GM06990 (cell line): ENCODE results near the gene IFI35.
"Not testable (repeated sequence)": the region's sequence is repeated elsewhere in the genome, so short reads cannot be mapped to it uniquely, and the experiment has no call there.

ENCODE experiments used
- DNase-seq: peaks from one replicate; pipeline ENCODE4 v3.0.0-alpha.2; 2011; ENCODE audit not compliant: insufficient read length; ENCODE audit errors: extremely low read depth
- H3K27me3 ChIP-seq: replicated peaks from 2 replicates; pipeline ENCODE4 v1.6.0; 2011; ENCODE audit warnings: low read length; ENCODE audit not compliant: control insufficient read depth, insufficient read depth
- H3K36me3 ChIP-seq: 2 replicates; pipeline ENCODE4 v1.5.1; 2011; ENCODE audit warnings: low read length; ENCODE audit not compliant: control insufficient read depth, insufficient read depth
- H3K4me3 ChIP-seq: replicated peaks from 2 replicates; pipeline ENCODE4 v1.5.1; 2011; ENCODE audit warnings: low read depth, mild to moderate bottlenecking, control low read depth, low read length
- TF ChIP-seq, protein P1 (sequence below): IDR thresholded peaks from 2 replicates; pipeline ENCODE4 v1.5.1; 2011; ENCODE audit warnings: low read length, control low read depth, mild to moderate bottlenecking, inconsistent platforms; ENCODE audit not compliant: insufficient read depth, poor library complexity, severe bottlenecking

Gene IFI35

DNA sequence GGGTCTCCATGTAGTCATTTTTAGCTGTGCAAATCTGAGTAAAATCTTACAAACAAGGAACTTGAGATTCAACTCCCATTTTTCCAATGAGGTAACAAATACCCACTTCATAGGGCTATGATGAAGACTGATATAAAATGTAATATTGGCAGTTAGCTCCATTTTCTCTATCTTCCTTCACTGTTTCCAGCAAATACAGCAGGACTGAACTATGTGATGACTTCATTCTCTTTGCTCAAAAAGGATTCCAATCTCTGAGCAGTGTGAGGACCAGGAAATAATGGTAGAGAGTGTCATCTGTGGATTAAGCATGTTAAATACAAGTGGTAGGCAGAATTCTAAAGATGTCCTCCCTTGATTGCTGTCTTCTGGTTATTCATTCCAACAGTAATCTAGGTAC, 36.7 kb downstream of the IFI35 start:
- H3K4me3 ChIP-seq: no peak overlapping the region
- H3K36me3 ChIP-seq: peaks cover 5% of the 10 kb centered on the region
- H3K27me3 ChIP-seq: no peaks in the 10 kb centered on the region
- no peak for DNase-seq
- TF ChIP-seq, protein P1, sequence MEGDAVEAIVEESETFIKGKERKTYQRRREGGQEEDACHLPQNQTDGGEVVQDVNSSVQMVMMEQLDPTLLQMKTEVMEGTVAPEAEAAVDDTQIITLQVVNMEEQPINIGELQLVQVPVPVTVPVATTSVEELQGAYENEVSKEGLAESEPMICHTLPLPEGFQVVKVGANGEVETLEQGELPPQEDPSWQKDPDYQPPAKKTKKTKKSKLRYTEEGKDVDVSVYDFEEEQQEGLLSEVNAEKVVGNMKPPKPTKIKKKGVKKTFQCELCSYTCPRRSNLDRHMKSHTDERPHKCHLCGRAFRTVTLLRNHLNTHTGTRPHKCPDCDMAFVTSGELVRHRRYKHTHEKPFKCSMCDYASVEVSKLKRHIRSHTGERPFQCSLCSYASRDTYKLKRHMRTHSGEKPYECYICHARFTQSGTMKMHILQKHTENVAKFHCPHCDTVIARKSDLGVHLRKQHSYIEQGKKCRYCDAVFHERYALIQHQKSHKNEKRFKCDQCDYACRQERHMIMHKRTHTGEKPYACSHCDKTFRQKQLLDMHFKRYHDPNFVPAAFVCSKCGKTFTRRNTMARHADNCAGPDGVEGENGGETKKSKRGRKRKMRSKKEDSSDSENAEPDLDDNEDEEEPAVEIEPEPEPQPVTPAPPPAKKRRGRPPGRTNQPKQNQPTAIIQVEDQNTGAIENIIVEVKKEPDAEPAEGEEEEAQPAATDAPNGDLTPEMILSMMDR: no peak

- TF ChIP-seq, protein P1: no peak
- no peak for DNase-seq
- no peak overlapping the region for H3K4me3 ChIP-seq
- peaks cover 9% of the 10 kb centered on the region for H3K36me3 ChIP-seq
- H3K27me3 ChIP-seq: no peaks in the 10 kb centered on the region
These were observed 37.4 kb downstream of the IFI35 start for GRCh38 chr17:43044024-43044423.

GRCh38 chr17:43051969-43052368, 45.4 kb downstream of the IFI35 start:
- Histone ChIP-seq H3K36me3 (peaks cover 12% of the 10 kb centered on the region), H3K27me3 (no peaks in the 10 kb centered on the region), H3K4me3 (no peak overlapping the region)
- TF ChIP-seq, protein P1: no peak
- DNase-seq: no peak

GRCh38 chr17:43053008-43053407, 46.4 kb downstream of the IFI35 start:
- H3K27me3 ChIP-seq, H3K4me3 ChIP-seq, DNase-seq: not testable (repeated sequence)
- peaks cover 12% of the 10 kb centered on the region for H3K36me3 ChIP-seq

GRCh38 chr17:43056051-43056450, 49.5 kb downstream of the IFI35 start:
- Histone ChIP-seq H3K4me3 (no peak overlapping the region), H3K27me3 (no peaks in the 10 kb centered on the region), H3K36me3 (peaks cover 5% of the 10 kb centered on the region)
- TF ChIP-seq, protein P1: no peak
- DNase-seq: no peak

GRCh38 chr17:43062984-43063638, 56.5 kb downstream of the IFI35 start:
- H3K36me3 ChIP-seq: peaks cover 2% of the 10 kb centered on the region
- TF ChIP-seq, protein P1: no peak
- no peak for DNase-seq

More at GRCh38 chr17:43062984-43063638, 56.5 kb downstream of the IFI35 start:
- Histone ChIP-seq H3K4me3 (no peak overlapping the region), H3K27me3 (no peaks in the 10 kb centered on the region)
